Skeletal muscle satellite cell (primary cell): ENCODE measurements around the gene KCTD12. TPM values are rescaled to one million over a fixed set of nuclear protein-coding genes. Genes with fewer than 3 reads are reported as not detected.
"Not testable (repeated sequence)": the region's sequence is repeated elsewhere in the genome, so short reads cannot be mapped to it uniquely, and the experiment has no call there.

ENCODE experiments used
- H3K27me3 ChIP-seq: 2 replicates; pipeline ENCODE4 v1.7.0; 2013; ENCODE audit warnings: low read length; ENCODE audit not compliant: control insufficient read depth, insufficient read depth
- H3K36me3 ChIP-seq: 2 replicates; pipeline ENCODE4 v1.7.0; 2013; ENCODE audit warnings: mild to moderate bottlenecking, control low read depth, low read length; ENCODE audit not compliant: insufficient read depth
- H3K4me1 ChIP-seq: 2 replicates; pipeline ENCODE4 v1.7.0; 2013; ENCODE audit warnings: low read length; ENCODE audit not compliant: control insufficient read depth, insufficient read depth
- H3K4me2 ChIP-seq: 2 replicates; pipeline ENCODE4 v1.7.0; 2013; ENCODE audit warnings: mild to moderate bottlenecking, low read length
- H3K4me3 ChIP-seq: 2 replicates; pipeline ENCODE4 v1.7.0; 2013; ENCODE audit warnings: low read length
- H3K9ac ChIP-seq: 2 replicates; pipeline ENCODE4 v1.7.0; 2013; ENCODE audit warnings: mild to moderate bottlenecking, low read depth, low read length, moderate library complexity
- H3K9me3 ChIP-seq: replicated peaks from 2 replicates; pipeline ENCODE4 v1.7.0; 2013; ENCODE audit warnings: mild to moderate bottlenecking, control low read depth, low read length
- total RNA-seq: library from RNA; depleted of rRNA; stranded (reverse); fragments of >200 nt; gene quantifications from 2 replicates; pipeline ENCODE4 v1.2.3, GENCODE V29; 2012; rRNA removed

KCTD12 gene
- 47.0 and 70.0 TPM in 2 replicates for total RNA-seq

GRCh38 chr13:76886292-76887075 is at the start of gene KCTD12:
KCTD12 (minus strand) TSS chr13:76886405; CDS start chr13:76886148, 257 bp downstream.
- peak within 1 kb of the TSS; percentile 89 for H3K4me2 ChIP-seq
- H3K27me3 ChIP-seq: no peaks in the 10 kb centered on the region
- H3K9ac ChIP-seq: peak within 1 kb of the TSS; percentile 85
- H3K4me3 ChIP-seq: peak within 1 kb of the TSS; percentile 83
- no peaks in the 10 kb centered on the region for H3K36me3 ChIP-seq
- H3K4me1 ChIP-seq: peaks cover 51% of the 10 kb centered on the region
- no peaks in the 10 kb centered on the region for H3K9me3 ChIP-seq

- Histone ChIP-seq H3K27me3 (peaks cover 3% of the 10 kb centered on the region), H3K4me3 (no peak overlapping the region)
Observed at GRCh38 chr13:76934671-76935070, 48.5 kb upstream of the KCTD12 start.

DNA sequence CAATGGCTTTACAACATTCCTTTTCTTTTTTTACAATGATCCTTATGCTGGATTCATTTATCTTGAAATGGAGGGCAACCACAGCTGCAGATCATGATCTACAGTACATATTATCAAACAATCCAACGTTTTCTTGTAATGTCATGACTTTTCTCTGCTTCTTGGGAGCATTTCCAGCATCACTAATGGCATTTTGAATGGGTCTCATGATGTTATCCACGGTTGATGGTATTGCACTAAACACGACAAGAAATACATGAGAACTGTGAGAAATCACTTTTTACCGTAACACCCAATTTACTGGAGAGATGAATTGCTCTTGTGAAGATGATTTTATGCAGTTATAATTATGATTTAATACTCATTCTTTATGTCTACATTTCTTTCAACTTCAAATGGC is 45.9 kb upstream of the KCTD12 start:
- Histone ChIP-seq H3K9me3 (no peaks in the 10 kb centered on the region), H3K27me3 (peaks cover 3% of the 10 kb centered on the region), H3K4me1 (peaks cover 4% of the 10 kb centered on the region), H3K36me3 (no peaks in the 10 kb centered on the region), H3K4me2 (no peak overlapping the region), H3K4me3 (no peak overlapping the region), H3K9ac (no peak overlapping the region)

More at GRCh38 chr13:76934671-76935070, 48.5 kb upstream of the KCTD12 start:
- Histone ChIP-seq H3K9ac (no peak overlapping the region), H3K4me1 (peaks cover 21% of the 10 kb centered on the region), H3K9me3 (no peaks in the 10 kb centered on the region), H3K4me2 (no peak overlapping the region), H3K36me3 (no peaks in the 10 kb centered on the region)

GRCh38 chr13:76929851-76930374 is 43.7 kb upstream of the KCTD12 start:
- Histone ChIP-seq H3K4me2 (no peak overlapping the region), H3K36me3 (no peaks in the 10 kb centered on the region), H3K9ac (no peak overlapping the region), H3K4me3 (no peak overlapping the region), H3K9me3 (no peaks in the 10 kb centered on the region), H3K27me3 (peaks cover 6% of the 10 kb centered on the region), H3K4me1 (no peaks in the 10 kb centered on the region)

DNA sequence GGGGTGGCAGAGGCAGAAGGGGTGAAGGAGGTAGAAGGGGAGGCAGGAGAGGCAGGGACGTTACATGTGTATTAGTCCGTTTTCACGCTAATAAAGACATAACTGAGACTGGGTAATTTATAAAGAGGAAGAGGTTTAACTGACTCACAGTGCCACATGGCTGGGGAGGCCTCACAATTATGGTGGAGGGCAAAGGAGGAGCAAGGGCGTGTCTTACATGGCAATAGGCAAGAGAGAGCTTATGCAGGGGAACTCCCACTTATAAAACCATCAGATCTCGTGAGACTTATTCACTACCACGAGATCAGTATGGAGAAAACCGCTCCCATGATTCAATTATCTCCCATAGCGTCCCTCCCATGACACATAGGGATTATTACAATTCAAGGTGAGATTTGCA is 43.1 kb upstream of the KCTD12 start:
- no peaks in the 10 kb centered on the region for H3K36me3 ChIP-seq
- no peak overlapping the region for H3K4me2 ChIP-seq
- H3K9ac ChIP-seq: no peak overlapping the region
- no peaks in the 10 kb centered on the region for H3K9me3 ChIP-seq
- H3K27me3 ChIP-seq: peaks cover 6% of the 10 kb centered on the region
- H3K4me3 ChIP-seq: no peak overlapping the region
- no peaks in the 10 kb centered on the region for H3K4me1 ChIP-seq

GRCh38 chr13:76928456-76928855 is 42.3 kb upstream of the KCTD12 start:
- Histone ChIP-seq H3K4me2 (no peak overlapping the region), H3K9ac (no peak overlapping the region), H3K4me3 (no peak overlapping the region), H3K27me3 (peaks cover 9% of the 10 kb centered on the region), H3K4me1 (no peaks in the 10 kb centered on the region), H3K36me3 (no peaks in the 10 kb centered on the region), H3K9me3 (no peaks in the 10 kb centered on the region)

GRCh38 chr13:76927955-76928354 is 41.8 kb upstream of the KCTD12 start:
- no peaks in the 10 kb centered on the region for H3K4me1 ChIP-seq
- H3K9me3 ChIP-seq: no peaks in the 10 kb centered on the region
- no peak overlapping the region for H3K4me2 ChIP-seq
- H3K36me3 ChIP-seq: no peaks in the 10 kb centered on the region
- peaks cover 14% of the 10 kb centered on the region for H3K27me3 ChIP-seq
- H3K4me3 ChIP-seq: no peak overlapping the region
- no peak overlapping the region for H3K9ac ChIP-seq

DNA sequence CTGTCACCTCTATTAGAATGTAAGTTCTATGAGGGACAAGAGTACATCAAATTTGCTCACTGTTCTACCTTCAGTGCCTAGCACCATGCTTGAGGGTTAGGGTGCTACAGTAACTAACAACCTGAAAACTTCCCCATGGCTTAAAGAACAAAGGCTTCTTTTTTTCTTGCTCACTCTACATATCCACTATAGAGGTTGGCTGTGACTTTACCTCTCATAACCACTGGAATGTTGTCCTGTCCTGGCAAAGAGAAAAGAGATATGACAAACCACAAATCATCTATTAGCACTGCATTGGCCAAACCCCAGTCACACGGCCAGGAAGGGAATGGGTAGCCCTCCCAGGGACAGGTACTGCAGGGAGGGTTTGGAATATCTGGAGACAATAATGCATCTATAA is 38.9 kb upstream of the KCTD12 start:
- Histone ChIP-seq H3K9me3 (no peaks in the 10 kb centered on the region), H3K4me1 (no peaks in the 10 kb centered on the region), H3K36me3 (no peaks in the 10 kb centered on the region), H3K27me3 (peaks cover 15% of the 10 kb centered on the region), H3K4me2 (no peak overlapping the region), H3K4me3 (no peak overlapping the region), H3K9ac (no peak overlapping the region)

GRCh38 chr13:76921516-76921915 is 35.3 kb upstream of the KCTD12 start:
- H3K4me3 ChIP-seq: no peak overlapping the region
- H3K27me3 ChIP-seq: peaks cover 12% of the 10 kb centered on the region
- H3K9ac ChIP-seq: no peak overlapping the region
- H3K36me3 ChIP-seq: no peaks in the 10 kb centered on the region
- no peaks in the 10 kb centered on the region for H3K4me1 ChIP-seq
- H3K9me3 ChIP-seq: no peaks in the 10 kb centered on the region
- no peak overlapping the region for H3K4me2 ChIP-seq

DNA sequence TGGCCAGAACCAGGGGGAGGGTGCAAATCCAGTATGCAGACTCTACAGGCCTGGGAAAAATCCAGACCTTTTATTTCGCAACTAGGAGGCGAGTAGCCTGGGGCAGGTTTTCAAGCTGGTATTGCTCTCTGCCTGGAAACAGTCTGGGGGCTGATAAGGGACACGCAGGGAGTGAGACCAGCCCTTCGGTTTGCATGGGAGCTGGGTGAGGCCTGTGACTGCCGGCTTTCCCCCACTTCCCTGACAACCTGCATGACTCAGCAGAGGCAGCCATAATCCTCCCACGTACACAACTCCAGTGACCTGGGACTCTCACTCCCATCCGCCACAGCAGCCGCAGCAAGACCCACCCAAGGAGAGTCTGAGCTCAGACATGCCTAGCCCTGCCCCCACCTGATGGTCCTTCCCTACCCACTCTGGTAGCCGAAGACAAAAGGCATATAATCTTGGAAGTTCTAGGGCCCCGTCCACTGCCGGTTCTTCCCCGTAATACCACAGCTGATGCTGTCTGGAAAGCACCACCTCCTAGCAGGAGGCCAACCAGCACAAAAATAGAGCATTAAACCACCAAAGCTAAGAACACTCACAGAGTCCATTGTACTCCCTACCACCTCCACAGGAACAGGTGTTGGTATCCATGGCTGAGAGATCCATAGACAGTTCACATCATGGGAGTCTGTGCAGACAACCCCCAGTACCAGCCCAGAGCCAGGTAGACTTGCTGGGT is 31.7 kb upstream of the KCTD12 start:
- H3K9me3 ChIP-seq: not testable (repeated sequence)

DNA sequence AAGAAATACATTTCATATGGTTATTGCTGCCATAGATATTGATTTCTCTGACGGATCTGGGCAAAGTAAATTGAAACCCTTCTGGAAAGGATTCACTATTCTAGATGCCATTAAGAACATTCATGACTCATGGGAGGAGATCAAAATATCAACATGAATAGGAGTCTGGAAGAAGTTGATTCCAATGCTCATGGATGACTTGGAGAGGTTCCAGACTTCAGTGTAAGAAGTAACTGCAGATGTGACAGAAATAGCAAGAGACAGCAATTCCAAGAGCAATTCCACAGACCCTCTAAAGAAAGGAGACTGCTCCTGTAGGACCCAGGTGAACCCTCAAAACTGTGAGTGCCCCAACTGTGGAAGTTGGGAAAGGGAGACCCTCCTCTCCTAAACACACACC is 30.9 kb upstream of the KCTD12 start:
- H3K9ac ChIP-seq: no peak overlapping the region
- H3K36me3 ChIP-seq: no peaks in the 10 kb centered on the region
- H3K4me1 ChIP-seq: no peaks in the 10 kb centered on the region
- H3K27me3 ChIP-seq: peaks cover 6% of the 10 kb centered on the region
- no peak overlapping the region for H3K4me2 ChIP-seq
- no peaks in the 10 kb centered on the region for H3K9me3 ChIP-seq
- H3K4me3 ChIP-seq: no peak overlapping the region

More for the DNA sequence above, 31.7 kb upstream of the KCTD12 start:
- H3K36me3 ChIP-seq, H3K4me1 ChIP-seq, H3K27me3 ChIP-seq, H3K4me2 ChIP-seq, H3K4me3 ChIP-seq, H3K9ac ChIP-seq: not testable (repeated sequence)
